PFSK-1 (cell line): Measurements from ENCODE around the gene BPIFA2.

ENCODE experiments used
- FOXP2 ChIP-seq: optimal IDR thresholded peaks from 2 replicates; pipeline ENCODE3; 2011; ENCODE audit warnings: borderline replicate concordance, control low read depth, inconsistent platforms; ENCODE audit not compliant: insufficient read depth; ENCODE audit errors: extremely low read length, extremely low read depth
- POLR2AphosphoS5 ChIP-seq: IDR thresholded peaks from 2 replicates; pipeline ENCODE4 v1.6.1; 2012; ENCODE audit warnings: low read depth, mild to moderate bottlenecking, control low read depth, low read length, moderate library complexity
- SIN3A ChIP-seq: IDR thresholded peaks from 2 replicates; pipeline ENCODE4 v1.6.1; 2012; ENCODE audit warnings: mild to moderate bottlenecking, low read length, moderate library complexity, borderline replicate concordance; ENCODE audit not compliant: insufficient read depth
- TAF1 ChIP-seq: IDR thresholded peaks from 2 replicates; pipeline ENCODE4 v1.6.1; 2012; ENCODE audit warnings: low read length, control low read depth, borderline replicate concordance; ENCODE audit not compliant: insufficient read depth
- TF ChIP-seq, protein P1 (sequence below), 2 experiments: IDR thresholded peaks; 2 replicates each; pipeline versions ENCODE4 v1.6.1 to v1.8.0; 2011 to 2012; ENCODE audit warnings: low read depth in 2 of 2, low read length in 2 of 2, control low read depth in 1 of 2, inconsistent platforms in 1 of 2, mild to moderate bottlenecking in 1 of 2, moderate library complexity in 1 of 2; ENCODE audit not compliant: insufficient read depth in 1 of 2

BPIFA2 gene

DNA sequence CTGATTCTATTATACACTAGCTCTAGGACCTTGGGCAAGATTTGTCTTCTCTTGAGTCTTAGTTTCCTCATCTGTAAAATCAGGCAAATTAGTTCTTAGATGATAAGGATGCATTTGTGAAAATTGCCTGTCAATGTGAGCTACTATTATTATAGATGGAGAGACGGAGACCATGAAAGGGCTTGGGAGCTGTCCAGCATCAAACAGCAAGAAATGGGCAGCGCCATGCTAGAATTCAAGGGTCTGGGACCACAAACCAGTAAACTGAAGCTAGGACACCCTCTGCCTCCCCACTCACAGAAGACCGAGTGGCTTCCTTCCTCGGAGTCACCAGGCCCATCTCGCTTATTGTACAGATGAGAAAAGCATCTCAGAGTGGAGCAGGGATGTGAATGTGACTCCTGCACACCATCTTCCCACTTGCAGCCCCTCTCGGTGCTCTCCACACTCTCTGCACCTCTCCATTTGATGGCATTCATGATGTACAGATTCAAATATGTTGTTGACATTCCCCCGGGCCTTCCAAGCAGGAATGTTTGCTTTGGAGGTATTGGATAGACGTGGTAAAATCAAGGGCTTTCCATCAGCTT lies 25.0 kb downstream of the BPIFA2 start:
- TF ChIP-seq SIN3A = no peak
- TF ChIP-seq, protein P1, sequence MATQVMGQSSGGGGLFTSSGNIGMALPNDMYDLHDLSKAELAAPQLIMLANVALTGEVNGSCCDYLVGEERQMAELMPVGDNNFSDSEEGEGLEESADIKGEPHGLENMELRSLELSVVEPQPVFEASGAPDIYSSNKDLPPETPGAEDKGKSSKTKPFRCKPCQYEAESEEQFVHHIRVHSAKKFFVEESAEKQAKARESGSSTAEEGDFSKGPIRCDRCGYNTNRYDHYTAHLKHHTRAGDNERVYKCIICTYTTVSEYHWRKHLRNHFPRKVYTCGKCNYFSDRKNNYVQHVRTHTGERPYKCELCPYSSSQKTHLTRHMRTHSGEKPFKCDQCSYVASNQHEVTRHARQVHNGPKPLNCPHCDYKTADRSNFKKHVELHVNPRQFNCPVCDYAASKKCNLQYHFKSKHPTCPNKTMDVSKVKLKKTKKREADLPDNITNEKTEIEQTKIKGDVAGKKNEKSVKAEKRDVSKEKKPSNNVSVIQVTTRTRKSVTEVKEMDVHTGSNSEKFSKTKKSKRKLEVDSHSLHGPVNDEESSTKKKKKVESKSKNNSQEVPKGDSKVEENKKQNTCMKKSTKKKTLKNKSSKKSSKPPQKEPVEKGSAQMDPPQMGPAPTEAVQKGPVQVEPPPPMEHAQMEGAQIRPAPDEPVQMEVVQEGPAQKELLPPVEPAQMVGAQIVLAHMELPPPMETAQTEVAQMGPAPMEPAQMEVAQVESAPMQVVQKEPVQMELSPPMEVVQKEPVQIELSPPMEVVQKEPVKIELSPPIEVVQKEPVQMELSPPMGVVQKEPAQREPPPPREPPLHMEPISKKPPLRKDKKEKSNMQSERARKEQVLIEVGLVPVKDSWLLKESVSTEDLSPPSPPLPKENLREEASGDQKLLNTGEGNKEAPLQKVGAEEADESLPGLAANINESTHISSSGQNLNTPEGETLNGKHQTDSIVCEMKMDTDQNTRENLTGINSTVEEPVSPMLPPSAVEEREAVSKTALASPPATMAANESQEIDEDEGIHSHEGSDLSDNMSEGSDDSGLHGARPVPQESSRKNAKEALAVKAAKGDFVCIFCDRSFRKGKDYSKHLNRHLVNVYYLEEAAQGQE (IDR thresholded peaks at IDR 0.05; ENCODE audit: insufficient read depth in 1 of 2, low read depth in 2 of 2, low read length in 2 of 2) = peak; percentile 74 to 93

DNA sequence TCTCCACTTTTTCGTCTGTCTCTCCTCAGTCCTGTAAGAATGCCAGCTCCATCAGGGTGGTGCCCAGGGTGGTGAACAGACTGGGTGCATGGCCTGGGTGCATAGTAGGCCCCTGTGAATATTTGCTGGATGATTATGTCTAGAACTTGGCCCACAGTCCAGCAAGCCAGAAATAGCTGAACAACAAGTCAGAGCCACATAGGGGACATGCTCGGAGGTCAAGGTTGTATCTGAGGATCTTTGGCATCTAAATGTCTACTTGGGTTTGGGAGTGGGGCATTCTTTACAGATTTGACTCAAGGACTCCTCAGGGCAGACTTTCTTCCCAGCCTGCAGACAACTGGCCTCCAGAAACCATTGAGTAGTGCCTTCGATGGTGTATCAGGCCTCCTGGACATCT lies 31.1 kb downstream of the BPIFA2 start:
- TF ChIP-seq TAF1 = no peak
- no peak for TF ChIP-seq POLR2AphosphoS5
- TF ChIP-seq, protein P1 (IDR thresholded peaks at IDR 0.05; ENCODE audit: insufficient read depth in 1 of 2, low read depth in 2 of 2, low read length in 2 of 2) = no peak
- no peak for TF ChIP-seq FOXP2
- no peak for TF ChIP-seq SIN3A

DNA sequence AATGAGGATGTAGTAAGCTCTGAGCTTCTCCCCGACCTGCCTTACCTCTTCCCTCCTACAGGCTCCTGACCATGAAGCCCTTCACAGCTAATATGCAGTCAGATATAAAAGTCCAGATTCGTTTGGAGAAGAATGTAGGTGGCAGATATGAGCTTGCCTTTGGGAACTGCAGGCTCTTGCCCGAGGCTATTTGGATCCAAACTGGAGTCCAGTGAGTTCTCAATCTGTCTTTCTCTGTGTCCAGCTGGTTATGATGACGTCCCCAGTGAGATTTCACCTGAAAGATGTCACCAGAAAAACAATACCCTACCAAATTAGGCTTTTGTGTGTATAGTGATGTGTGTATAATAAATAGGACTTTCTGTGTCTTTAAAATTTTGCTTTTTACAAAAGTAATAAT lies 34.5 kb downstream of the BPIFA2 start:
- TF ChIP-seq, protein P1 (IDR thresholded peaks at IDR 0.05; ENCODE audit: insufficient read depth in 1 of 2, low read depth in 2 of 2, low read length in 2 of 2) = no peak
- TF ChIP-seq TAF1 = no peak
- TF ChIP-seq FOXP2 = no peak

DNA sequence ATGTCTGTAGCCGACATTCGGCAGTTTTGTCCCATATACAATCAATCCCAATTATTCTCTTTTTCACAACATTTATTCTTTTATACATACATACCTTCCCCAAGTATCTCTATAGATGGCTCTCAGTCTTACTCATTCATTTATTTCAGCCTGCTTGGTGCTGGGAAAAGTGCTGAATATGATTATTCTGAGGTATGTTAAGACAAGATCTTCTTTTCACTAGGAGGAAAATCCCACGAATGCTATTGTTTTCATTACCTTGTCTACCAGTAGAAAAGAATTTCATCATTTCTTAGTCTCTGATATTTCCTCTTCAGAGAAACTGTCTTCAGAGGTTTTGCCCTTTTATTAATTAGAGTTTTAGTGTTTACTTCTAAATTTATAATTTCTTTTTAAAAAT lies 35.5 kb downstream of the BPIFA2 start:
- TF ChIP-seq TAF1 (no peak), SIN3A (no peak), FOXP2 (no peak), POLR2AphosphoS5 (no peak)
- TF ChIP-seq, protein P1 (IDR thresholded peaks at IDR 0.05; ENCODE audit: insufficient read depth in 1 of 2, low read depth in 2 of 2, low read length in 2 of 2) = no peak

DNA sequence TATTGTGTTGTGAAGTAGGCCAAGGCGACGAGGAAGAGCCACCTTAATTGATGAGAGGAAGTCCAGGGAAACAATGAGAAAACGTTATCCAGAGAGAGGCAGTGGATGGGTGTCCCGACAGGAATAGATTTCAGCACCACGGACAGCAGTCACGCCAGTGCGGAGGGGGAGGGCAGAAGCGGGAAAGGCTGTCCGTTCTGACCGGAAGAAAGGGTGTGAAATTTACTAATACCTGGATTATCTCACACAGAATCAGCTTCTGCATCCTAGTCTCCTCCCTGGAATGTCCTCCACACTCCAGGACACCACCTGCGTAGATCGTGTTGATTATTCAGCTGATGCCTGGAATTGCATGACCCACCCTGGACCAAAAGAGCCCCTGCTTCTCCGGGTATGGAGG lies 41.8 kb downstream of the BPIFA2 start:
- peak; percentile 18 for TF ChIP-seq FOXP2
- TF ChIP-seq, protein P1 (IDR thresholded peaks at IDR 0.05; ENCODE audit: insufficient read depth in 1 of 2, low read depth in 2 of 2, low read length in 2 of 2) = peak; percentile 99 to 100
- TF ChIP-seq POLR2AphosphoS5 = no peak
- peak; percentile 88; the same call in 1 of the 2 replicates for TF ChIP-seq SIN3A
